Colonic mucosa (tissue), 4 donors: ENCODE measurements around the gene NRCAM. TPM values are rescaled to one million over a fixed set of nuclear protein-coding genes. Genes with fewer than 3 reads are reported as not detected.

ENCODE experiments used
- DNase-seq: peaks from one replicate; pipeline ENCODE4 v3.0.0-alpha.2; 2020
- H3K27ac ChIP-seq: fragments of 200-600 bp; one replicate; pipeline ENCODE4 v1.8.0; 2021
- H3K27me3 ChIP-seq: fragments of 200-600 bp; one replicate; pipeline ENCODE4 v1.8.0; 2021
- H3K36me3 ChIP-seq: fragments of 200-600 bp; one replicate; pipeline ENCODE4 v1.8.0; 2021
- H3K4me1 ChIP-seq: fragments of 200-600 bp; one replicate; pipeline ENCODE4 v1.8.0; 2021; ENCODE audit warnings: mild to moderate bottlenecking
- H3K4me3 ChIP-seq: fragments of 200-600 bp; one replicate; pipeline ENCODE4 v1.8.0; 2021
- H3K9ac ChIP-seq, 2 donors: one replicate each; pipeline ENCODE4 v1.7.0; 2013; ENCODE audit warnings: control low read depth in 2 of 2, low read depth in 2 of 2, low read length in 2 of 2
- H3K9me3 ChIP-seq: fragments of 200-600 bp; one replicate; pipeline ENCODE4 v1.8.0; 2021
- intact Hi-C: fragments of 100-400 bp; cut with DNase I; formaldehyde crosslinking; loops from one replicate; pipeline ENCODE4 v1.14.1; 2022
- total RNA-seq, 2 donors: library from RNA; stranded (reverse); fragmentation: NEBNext Ultra II Directional in 1 of 2; extraction: Animal tissue kit (Norgen Biotek cat#: 25700) in 1 of 2; gene quantifications; one replicate each; pipeline ENCODE4 v1.2.1, GENCODE V29; 2021
- TF ChIP-seq, protein P1 (sequence below): fragments of 200-600 bp; IDR thresholded peaks from one replicate; pipeline ENCODE4 v1.8.0; 2022; ENCODE audit warnings: antibody characterized with exemption, mild to moderate bottlenecking
- donor health status: healthy.
- donor health status: DM: no; HTN: no; CAD: no.
- donor health status: DM: no; HTN: no; CAD: no.

Gene NRCAM
- total RNA-seq, 2 donors from 2014 or later: 0.42 to 1.1 TPM

DNA sequence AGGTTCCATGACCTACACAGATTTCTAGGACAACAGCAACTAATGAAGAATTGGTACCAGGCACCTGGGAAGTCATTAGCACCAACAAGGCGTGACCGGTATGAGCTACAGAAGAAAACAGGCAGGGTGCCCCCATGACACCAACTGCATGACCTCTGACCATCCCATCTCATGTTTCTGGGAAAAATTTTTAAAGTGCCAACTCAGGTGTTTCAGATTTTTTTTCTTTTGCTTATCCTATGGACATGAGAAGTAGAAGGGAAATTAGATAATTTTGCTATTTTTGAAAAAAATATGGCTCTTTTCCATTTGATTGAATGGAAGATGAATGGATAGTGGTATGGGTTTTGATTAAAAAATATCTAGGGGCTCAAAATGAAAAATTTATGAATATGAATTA lies 154.8 kb downstream of the NRCAM start:
- Histone ChIP-seq H3K27ac (no peak overlapping the region), H3K4me3 (no peak overlapping the region), H3K4me1 (no peaks in the 10 kb centered on the region), H3K9me3 (no peaks in the 10 kb centered on the region), H3K9ac (no peak overlapping the region), H3K36me3 (no peaks in the 10 kb centered on the region), H3K27me3 (no peaks in the 10 kb centered on the region)
- DNase-seq: no peak
- TF ChIP-seq, protein P1, sequence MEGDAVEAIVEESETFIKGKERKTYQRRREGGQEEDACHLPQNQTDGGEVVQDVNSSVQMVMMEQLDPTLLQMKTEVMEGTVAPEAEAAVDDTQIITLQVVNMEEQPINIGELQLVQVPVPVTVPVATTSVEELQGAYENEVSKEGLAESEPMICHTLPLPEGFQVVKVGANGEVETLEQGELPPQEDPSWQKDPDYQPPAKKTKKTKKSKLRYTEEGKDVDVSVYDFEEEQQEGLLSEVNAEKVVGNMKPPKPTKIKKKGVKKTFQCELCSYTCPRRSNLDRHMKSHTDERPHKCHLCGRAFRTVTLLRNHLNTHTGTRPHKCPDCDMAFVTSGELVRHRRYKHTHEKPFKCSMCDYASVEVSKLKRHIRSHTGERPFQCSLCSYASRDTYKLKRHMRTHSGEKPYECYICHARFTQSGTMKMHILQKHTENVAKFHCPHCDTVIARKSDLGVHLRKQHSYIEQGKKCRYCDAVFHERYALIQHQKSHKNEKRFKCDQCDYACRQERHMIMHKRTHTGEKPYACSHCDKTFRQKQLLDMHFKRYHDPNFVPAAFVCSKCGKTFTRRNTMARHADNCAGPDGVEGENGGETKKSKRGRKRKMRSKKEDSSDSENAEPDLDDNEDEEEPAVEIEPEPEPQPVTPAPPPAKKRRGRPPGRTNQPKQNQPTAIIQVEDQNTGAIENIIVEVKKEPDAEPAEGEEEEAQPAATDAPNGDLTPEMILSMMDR: no peak
- intact Hi-C loops: no loop called here

DNA sequence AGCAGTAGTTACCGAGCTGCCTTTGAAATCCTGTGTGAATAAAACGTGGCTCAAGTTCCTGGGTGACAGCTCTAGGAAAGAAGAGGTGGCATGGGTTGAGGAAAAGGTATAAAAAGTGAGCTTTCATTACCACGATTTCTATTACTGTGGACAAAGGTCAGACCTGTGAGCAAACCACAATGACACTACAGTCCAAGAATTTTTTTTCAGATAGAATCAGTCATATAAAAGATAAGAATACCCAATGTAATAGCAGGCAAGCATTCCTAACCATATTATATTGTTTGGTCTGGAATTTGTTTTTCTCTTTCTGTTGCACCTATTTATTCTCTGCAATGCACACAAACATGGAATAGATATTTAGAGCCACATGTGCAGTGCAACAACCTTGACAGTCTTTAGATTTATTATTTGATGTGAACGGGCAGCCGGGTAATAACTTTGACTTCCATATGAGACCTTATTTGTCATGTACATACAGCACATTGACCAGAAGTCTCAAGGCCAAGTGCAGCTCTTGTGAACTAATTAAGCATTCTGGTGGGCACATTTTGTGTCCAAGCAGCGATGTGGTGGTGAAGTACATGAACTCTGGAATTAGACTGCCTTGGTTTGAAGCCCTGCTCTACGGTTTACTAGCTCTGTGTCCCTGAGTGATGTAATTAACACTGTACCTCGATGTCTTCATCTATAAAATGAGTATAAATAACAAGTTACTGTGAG lies 156.8 kb downstream of the NRCAM start:
- Histone ChIP-seq H3K4me3 (no peak overlapping the region), H3K36me3 (no peaks in the 10 kb centered on the region), H3K4me1 (no peaks in the 10 kb centered on the region), H3K9ac (no peak overlapping the region), H3K9me3 (no peaks in the 10 kb centered on the region), H3K27ac (no peak overlapping the region), H3K27me3 (no peaks in the 10 kb centered on the region)
- intact Hi-C loops: no loop called here
- no peak for DNase-seq
- TF ChIP-seq, protein P1: no peak

DNA sequence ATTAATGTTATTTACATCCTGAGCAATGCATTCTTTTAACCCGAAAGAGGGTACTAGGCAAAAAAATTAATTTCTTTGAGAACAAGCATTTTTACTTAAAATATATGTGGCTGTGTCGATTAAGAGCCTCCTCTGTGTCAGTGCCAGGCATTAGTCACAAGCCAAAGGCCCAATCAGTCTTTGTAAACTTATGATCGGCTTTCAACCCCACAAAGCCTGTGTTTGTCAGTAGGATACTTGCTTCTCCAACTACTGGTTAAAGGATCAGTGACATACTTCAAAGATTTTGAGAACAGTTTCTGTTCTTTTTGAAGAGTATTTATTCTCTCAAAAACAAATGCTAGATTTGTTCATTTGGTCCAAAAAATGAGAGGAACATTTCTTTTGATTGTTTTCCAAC lies 159.3 kb downstream of the NRCAM start:
- H3K4me3 ChIP-seq: no peak overlapping the region
- DNase-seq: no peak
- H3K36me3 ChIP-seq: no peaks in the 10 kb centered on the region
- intact Hi-C loops: no loop called here
- H3K4me1 ChIP-seq: no peaks in the 10 kb centered on the region
- TF ChIP-seq, protein P1: no peak
- no peaks in the 10 kb centered on the region for H3K27me3 ChIP-seq
- no peak overlapping the region for H3K9ac ChIP-seq
- no peaks in the 10 kb centered on the region for H3K9me3 ChIP-seq
- H3K27ac ChIP-seq: no peak overlapping the region

DNA sequence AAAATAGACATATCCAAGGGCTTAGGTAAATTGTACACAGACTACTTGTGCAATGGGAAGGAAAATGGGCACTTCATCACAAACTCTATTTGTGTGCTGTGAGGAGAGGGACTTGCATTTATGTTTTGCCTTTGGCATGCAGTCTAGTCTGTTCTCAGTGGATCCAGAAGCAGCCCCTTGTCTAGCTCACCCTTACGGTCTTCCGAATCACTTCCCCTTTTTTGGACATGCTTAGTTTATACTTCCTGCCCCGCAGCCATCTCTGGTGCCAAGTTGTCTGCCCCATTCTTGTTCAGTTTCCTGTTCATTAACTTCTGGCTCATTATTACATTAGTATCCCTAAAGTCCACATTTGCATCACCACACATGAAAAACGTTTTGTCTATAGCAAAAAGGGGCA lies 161.6 kb downstream of the NRCAM start:
- no peak for DNase-seq
- H3K9me3 ChIP-seq: no peaks in the 10 kb centered on the region
- H3K27me3 ChIP-seq: no peaks in the 10 kb centered on the region
- H3K4me1 ChIP-seq: no peaks in the 10 kb centered on the region
- H3K9ac ChIP-seq: no peak overlapping the region
- no peak overlapping the region for H3K27ac ChIP-seq
- no peaks in the 10 kb centered on the region for H3K36me3 ChIP-seq
- intact Hi-C loops: no loop called here
- TF ChIP-seq, protein P1: no peak
- H3K4me3 ChIP-seq: no peak overlapping the region

DNA sequence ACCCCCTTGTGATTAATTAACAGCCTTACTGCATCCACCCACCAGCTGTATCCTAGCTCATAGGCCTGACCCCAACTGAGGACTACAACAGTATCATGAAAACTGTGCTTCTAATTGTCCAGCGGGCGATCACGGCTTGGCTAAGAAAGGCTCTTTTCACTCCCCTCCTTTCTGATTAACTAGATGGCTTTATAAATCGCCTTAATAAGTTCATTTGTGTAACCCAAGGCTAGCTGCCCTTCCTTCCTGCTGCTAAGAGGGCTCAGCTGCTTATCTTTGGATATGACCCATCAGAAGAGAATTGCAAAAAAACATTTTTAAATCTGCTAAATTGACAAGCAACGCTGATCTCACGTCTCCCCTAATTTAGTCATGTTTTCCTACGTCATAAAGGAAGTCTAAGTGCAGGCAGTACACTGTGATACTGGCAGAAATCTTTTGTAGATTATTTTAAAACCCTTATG lies 163.1 kb downstream of the NRCAM start:
- Histone ChIP-seq H3K27me3 (no peaks in the 10 kb centered on the region), H3K27ac (no peak overlapping the region), H3K9ac (no peak overlapping the region), H3K36me3 (no peaks in the 10 kb centered on the region), H3K9me3 (no peaks in the 10 kb centered on the region), H3K4me3 (no peak overlapping the region), H3K4me1 (no peaks in the 10 kb centered on the region)
- no peak for DNase-seq
- intact Hi-C loops: no loop called here
- TF ChIP-seq, protein P1: no peak
